GM23338 (cell line): Measurements from ENCODE around the gene SLC9A9.

ENCODE experiments used
- CREB1 ChIP-seq: fragments of 250-450 bp; sonication (Bioruptor Pico); IDR thresholded peaks from 2 replicates; pipeline ENCODE4 v1.5.0; 2020; ENCODE audit warnings: low read depth, mild to moderate bottlenecking, moderate library complexity
- CTCF ChIP-seq, 2 experiments: fragments of 200-600 bp in 1 of 2; sonication (generic) in 1 of 2; conservative IDR thresholded peaks; 2 replicates each; pipeline versions ENCODE4 v1.5.1 to v1.6.1; 2016 to 2017; ENCODE audit warnings: antibody characterized with exemption in 2 of 2, low read depth in 2 of 2, mild to moderate bottlenecking in 2 of 2, moderate library complexity in 1 of 2
- EZH2 ChIP-seq: fragments of 200-600 bp; sonication (generic); IDR thresholded peaks from one replicate; pipeline ENCODE4 v1.8.0; 2017; ENCODE audit warnings: antibody characterized with exemption, mild to moderate bottlenecking, low read depth; ENCODE audit not compliant: unreplicated experiment
- EZH2phosphoT487 ChIP-seq: fragments of 200-600 bp; sonication (generic); IDR thresholded peaks from one replicate; pipeline ENCODE4 v1.8.1; 2018; ENCODE audit warnings: antibody characterized with exemption; ENCODE audit not compliant: unreplicated experiment
- JUNB ChIP-seq: IDR thresholded peaks from one replicate; pipeline ENCODE4 v1.6.1; 2016; ENCODE audit warnings: antibody characterized with exemption; ENCODE audit not compliant: unreplicated experiment
- NANOG ChIP-seq: IDR thresholded peaks from 2 replicates; pipeline ENCODE4 v1.6.1; 2016; ENCODE audit warnings: antibody characterized with exemption, borderline replicate concordance
- POLR2AphosphoS5 ChIP-seq: IDR thresholded peaks from 2 replicates; pipeline ENCODE4 v1.6.1; 2016; ENCODE audit warnings: antibody characterized with exemption, low read depth
- TF ChIP-seq, protein P1 (sequence below): IDR thresholded peaks from one replicate; pipeline ENCODE4 v1.6.1; 2018; ENCODE audit warnings: antibody characterized with exemption; ENCODE audit not compliant: unreplicated experiment

GRCh38 chr3:143514874-143515273, 333.4 kb downstream of the SLC9A9 start:
- TF ChIP-seq CTCF (conservative IDR thresholded peaks at IDR 0.05; ENCODE audit: low read depth in 2 of 2) (no peak), EZH2 (no peak), JUNB (no peak), EZH2phosphoT487 (no peak), POLR2AphosphoS5 (no peak), NANOG (no peak), CREB1 (CRISPR knock-in tag) (no peak)
- TF ChIP-seq, protein P1, sequence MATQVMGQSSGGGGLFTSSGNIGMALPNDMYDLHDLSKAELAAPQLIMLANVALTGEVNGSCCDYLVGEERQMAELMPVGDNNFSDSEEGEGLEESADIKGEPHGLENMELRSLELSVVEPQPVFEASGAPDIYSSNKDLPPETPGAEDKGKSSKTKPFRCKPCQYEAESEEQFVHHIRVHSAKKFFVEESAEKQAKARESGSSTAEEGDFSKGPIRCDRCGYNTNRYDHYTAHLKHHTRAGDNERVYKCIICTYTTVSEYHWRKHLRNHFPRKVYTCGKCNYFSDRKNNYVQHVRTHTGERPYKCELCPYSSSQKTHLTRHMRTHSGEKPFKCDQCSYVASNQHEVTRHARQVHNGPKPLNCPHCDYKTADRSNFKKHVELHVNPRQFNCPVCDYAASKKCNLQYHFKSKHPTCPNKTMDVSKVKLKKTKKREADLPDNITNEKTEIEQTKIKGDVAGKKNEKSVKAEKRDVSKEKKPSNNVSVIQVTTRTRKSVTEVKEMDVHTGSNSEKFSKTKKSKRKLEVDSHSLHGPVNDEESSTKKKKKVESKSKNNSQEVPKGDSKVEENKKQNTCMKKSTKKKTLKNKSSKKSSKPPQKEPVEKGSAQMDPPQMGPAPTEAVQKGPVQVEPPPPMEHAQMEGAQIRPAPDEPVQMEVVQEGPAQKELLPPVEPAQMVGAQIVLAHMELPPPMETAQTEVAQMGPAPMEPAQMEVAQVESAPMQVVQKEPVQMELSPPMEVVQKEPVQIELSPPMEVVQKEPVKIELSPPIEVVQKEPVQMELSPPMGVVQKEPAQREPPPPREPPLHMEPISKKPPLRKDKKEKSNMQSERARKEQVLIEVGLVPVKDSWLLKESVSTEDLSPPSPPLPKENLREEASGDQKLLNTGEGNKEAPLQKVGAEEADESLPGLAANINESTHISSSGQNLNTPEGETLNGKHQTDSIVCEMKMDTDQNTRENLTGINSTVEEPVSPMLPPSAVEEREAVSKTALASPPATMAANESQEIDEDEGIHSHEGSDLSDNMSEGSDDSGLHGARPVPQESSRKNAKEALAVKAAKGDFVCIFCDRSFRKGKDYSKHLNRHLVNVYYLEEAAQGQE = no peak
